HG02885 (cell line): Measurements from ENCODE around the gene TMED8.
"Not testable (repeated sequence)": the region's sequence is repeated elsewhere in the genome, so short reads cannot be mapped to it uniquely, and the experiment has no call there.

ENCODE experiments used
- ATAC-seq: cut with Tn5 transposase; IDR thresholded peaks from one replicate; pipeline ENCODE4 v1.9.1; 2021; ENCODE audit warnings: mild to moderate bottlenecking; ENCODE audit not compliant: unreplicated experiment, poor library complexity

Gene TMED8

DNA sequence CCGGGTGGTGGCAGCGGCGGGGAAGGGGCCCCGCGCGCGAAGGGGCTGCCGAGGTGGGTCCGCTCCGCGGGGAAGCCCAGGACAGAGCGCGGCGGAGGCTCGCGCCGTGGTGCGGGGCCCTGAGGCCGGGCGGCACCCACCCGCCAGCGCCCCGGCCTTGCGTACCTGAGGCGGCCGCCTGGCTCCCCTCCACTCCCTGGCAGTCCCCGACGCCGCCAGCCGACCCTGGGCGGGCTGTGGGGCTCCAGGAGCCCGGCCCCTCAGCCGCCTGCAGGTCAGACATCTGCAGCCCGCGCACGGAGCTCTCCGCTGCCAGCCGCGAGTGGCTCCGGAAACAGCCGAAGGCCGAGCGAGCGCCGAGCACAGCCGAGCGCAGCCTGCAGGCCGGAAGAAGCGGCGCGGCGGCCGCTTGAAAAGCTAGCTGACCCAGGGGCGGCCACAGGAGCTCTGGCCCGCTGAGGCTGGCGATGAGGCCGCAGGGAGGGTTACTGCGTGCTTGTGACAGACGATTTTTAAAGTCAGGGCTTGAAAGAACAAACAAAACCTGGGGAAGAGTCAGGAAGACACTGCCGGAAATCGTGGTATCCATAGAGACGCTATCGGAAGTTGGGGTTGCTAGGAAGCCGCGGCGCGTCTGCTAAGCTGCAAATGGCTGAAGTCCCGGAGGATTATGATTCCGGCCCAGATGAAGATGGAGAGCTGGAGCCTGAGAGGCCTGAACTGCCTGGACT is at the start of gene TMED8, which contains the start of gene SAMD15:
Gene TMED8, minus strand, starts transcription at position 324 of the 731 bp plus-strand sequence. Its CDS starts 41 bp downstream, at position 283.
Gene SAMD15, plus strand, starts transcription at position 609 of the 731 bp plus-strand sequence. Its CDS starts 40 bp downstream, at position 649.
- ATAC-seq: peak; percentile 87

DNA sequence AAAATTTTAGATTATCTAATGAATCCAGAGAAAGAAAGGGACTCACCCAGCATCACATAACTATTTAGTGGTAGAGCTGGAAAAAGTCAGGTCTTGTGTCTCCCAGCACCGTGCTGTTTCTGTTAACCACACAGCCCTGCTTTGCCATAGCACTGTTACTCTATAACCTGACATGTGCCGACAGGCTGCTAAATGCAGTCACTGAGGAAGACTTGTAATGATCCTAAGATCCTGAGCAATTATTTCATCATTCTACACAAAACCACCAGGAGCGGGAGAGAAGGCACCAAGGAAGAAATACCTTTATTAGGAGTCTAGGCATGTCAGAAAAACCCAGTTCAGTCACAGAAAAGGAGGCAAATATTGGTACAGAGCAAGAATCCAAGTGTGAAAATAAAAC is 49.5 kb upstream of the TMED8 start:
- no peak for ATAC-seq

GRCh38 chr14:77424862-77425261 is 48.0 kb upstream of the TMED8 start:
- no peak for ATAC-seq

GRCh38 chr14:77423423-77423822 is 46.5 kb upstream of the TMED8 start, which contains the start of gene NOXRED1:
TSS of gene NOXRED1 (minus strand) at chr14:77423523. CDS start at chr14:77422889, 634 bp downstream.
- no peak for ATAC-seq

DNA sequence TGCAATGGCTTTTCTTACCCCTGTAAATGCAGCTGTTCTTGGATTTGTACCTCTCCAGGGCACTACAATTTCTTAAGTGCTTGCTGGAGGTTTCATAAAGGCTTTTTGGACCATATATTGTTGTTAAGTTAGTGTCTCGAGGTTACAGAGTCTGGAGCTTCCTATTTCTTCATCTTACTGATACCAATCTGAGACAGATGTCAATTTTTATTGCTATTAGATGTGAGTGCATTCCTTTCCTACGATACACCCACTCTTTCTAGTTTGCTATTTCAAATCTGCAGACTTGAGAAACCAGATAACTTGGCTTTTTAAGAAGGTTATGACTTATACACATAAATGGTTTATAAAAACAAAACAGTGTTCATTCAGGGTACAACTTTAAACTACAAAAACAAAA is 44.3 kb upstream of the TMED8 start:
- ATAC-seq: no peak

- no peak for ATAC-seq
These were observed 39.9 kb upstream of the TMED8 start for GRCh38 chr14:77416836-77417235.

DNA sequence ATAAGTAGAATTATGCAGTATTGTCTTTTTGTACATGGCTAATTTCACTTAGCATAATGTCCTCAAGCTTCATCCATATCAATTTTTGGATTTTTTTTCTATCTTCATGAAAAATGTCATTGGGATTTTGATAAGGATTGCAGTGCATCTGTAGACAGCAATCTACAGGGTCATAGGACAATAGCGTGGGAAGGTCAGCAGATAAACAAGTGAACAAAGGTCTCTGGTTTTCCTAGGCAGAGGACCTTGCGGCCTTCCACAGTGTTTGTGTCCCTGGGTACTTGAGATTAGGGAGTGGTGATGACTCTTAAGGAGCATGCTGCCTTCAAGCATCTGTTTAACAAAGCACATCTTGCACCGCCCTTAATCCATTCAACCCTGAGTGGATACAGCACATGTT is 39.2 kb upstream of the TMED8 start:
- ATAC-seq: not testable (repeated sequence)

- not testable (repeated sequence) for ATAC-seq
These were observed 38.6 kb upstream of the TMED8 start for GRCh38 chr14:77415403-77416030.

DNA sequence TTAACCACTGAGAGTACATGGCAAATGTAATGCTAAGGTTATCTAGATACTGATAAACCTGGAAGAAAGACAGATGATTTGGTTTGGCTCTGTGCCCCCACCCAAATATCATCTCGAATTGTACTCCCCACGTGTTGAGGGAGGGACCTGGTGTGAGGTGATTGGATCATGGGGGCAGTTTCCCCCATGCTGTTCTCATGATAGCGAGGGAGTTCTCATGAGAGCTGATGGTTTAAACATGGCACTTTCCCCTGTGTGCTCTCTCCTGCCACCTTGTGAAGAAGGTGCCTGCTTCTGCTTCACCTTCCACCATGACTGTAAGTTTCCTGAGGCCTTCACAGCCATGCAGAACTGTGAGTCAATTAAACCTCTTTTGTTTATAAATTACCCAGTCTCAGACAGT is 32.2 kb upstream of the TMED8 start:
- no peak for ATAC-seq

DNA sequence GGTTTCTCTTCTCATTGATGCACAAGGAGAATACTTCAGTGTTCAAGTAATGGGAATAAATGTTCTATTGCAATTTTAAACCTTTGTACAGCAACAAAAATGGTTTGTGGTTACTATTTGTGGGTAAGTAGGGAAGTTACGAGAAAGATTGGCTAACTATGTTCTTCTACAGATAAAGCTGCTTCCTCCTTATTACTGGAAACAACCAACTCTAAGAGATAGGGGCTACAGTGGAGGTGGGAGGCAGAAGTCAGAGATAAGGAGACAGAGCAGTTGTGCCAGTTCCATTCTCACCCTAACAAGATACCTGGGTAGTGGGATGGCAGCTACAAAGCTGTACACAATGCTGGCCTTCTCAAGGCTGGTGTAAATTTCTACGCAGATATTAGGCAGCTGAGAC is 30.3 kb upstream of the TMED8 start:
- ATAC-seq: no peak

GRCh38 chr14:77406718-77407117 is 29.8 kb upstream of the TMED8 start:
- ATAC-seq: no peak

DNA sequence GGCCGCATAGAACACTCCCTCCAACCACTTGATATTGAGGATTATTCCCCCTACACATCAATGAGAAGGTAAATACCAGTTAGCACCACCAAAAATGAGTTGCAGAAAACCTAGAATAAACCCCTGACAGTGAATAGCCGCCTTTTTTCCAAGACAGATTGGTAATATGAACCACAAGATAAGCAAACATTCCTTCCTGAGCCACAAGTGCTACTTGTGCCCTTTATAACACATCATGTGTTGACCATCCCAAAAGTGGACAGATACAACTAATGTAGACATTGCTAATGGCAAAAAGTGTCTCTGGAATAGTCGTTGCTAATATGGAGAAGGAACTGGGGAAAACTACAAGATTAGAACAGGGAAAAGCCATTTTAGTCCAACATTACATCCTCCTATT is 29.2 kb upstream of the TMED8 start:
- ATAC-seq: no peak

GRCh38 chr14:77403768-77404167 is 26.9 kb upstream of the TMED8 start:
- ATAC-seq: no peak

DNA sequence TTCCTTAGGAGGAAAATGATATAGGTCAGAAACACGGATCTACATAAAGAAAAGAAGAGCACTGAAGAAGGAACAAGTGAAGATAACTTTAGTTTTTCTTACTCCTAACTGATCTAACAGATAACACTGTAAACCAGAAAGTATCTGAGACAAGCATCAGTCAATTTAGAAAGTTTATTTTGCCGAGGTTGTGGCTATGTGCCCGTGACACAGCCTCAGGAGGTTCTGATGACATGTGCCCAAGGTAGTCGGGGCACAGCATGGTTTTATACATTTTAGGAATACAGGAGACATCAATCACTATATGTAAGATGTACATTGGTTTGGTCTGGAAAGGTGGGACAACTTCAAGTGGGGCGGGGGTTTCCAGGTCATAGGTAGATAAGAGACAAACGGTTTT is 23.3 kb upstream of the TMED8 start:
- no peak for ATAC-seq

GRCh38 chr14:77390188-77390587 is 13.3 kb upstream of the TMED8 start:
- ATAC-seq: no peak

DNA sequence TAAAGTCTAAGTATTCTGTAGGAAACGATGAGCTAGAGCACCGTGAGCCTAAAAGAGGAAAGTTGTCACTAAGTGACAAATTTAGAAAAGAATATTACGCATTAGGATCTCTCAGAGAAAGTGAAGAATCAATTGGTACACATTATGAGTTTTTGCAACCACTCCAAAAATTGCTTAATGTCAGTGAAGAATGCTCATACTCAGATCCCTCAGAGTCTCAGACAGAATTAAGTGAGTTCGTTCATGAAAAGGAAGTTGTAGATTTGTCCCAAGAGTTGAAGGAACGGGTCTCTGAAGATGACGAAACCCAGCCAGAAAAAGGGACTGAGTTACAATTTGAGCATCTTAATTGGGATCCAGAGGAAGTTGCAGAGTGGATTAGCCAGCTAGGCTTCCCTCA is 1.8 kb upstream of the TMED8 start:
- no peak for ATAC-seq

DNA sequence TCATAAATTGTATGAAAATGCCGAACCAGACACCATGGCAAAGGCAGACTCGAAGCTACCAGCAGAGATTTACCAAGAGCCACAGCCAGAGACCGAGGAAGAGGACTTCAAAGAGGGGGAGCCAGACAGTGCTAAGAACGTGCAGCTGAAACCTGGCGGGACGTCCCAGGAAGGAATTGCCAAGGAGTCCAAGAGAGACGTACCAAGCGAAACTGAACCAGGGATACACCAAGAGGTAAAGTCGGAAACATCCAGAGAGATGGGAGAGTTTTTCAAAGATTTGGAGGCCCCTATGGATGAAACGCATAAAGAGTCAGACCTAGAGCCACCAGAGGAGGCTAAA is 579 bp upstream of the TMED8 start:
- ATAC-seq: no peak

GRCh38 chr14:77375973-77376770 is 722 bp downstream of the TMED8 start:
- ATAC-seq: peak; percentile 13

GRCh38 chr14:77375164-77375950 is 1.5 kb downstream of the TMED8 start:
- ATAC-seq: no peak

- peak; percentile 38 for ATAC-seq
These were observed 4.5 kb downstream of the TMED8 start for GRCh38 chr14:77372304-77372841.
